Measurements from ENCODE around the gene TIMM9.
"Not testable (repeated sequence)": the region's sequence is repeated elsewhere in the genome, so short reads cannot be mapped to it uniquely, and the experiment has no call there.

The TIMM9 gene

GRCh38 chr14:58427281-58428117, at the start of gene TIMM9, which contains the start of gene KIAA0586:
TIMM9 (minus strand) TSS chr14:58427531; CDS start chr14:58411945, 15,586 bp downstream.
KIAA0586 (plus strand) TSS chr14:58427719; CDS start chr14:58428265, 546 bp downstream.
- DNase-seq (ENCODE audit: low read depth, low spot score): peak; percentile 97

GRCh38 chr14:58476320-58476719, 49.0 kb upstream of the TIMM9 start:
- DNase-seq (ENCODE audit: low read depth, low spot score): no peak

- DNase-seq (ENCODE audit: low read depth, low spot score): no peak
Observed at GRCh38 chr14:58469309-58469708, 42.0 kb upstream of the TIMM9 start.

- DNase-seq (ENCODE audit: low read depth, low spot score): no peak
Observed at GRCh38 chr14:58467575-58467974, 40.2 kb upstream of the TIMM9 start.

GRCh38 chr14:58466459-58466858, 39.1 kb upstream of the TIMM9 start:
- no peak for DNase-seq (ENCODE audit: low read depth, low spot score)

- DNase-seq (ENCODE audit: low read depth, low spot score): no peak
Observed at GRCh38 chr14:58465421-58465820, 38.1 kb upstream of the TIMM9 start.

GRCh38 chr14:58464652-58465051, 37.3 kb upstream of the TIMM9 start:
- DNase-seq (ENCODE audit: low read depth, low spot score): no peak

GRCh38 chr14:58463147-58463546, 35.8 kb upstream of the TIMM9 start:
- DNase-seq (ENCODE audit: low read depth, low spot score): no peak

GRCh38 chr14:58460772-58461171, 33.4 kb upstream of the TIMM9 start:
- DNase-seq (ENCODE audit: low read depth, low spot score): no peak

- DNase-seq (ENCODE audit: low read depth, low spot score): no peak
Observed at GRCh38 chr14:58455593-58456265, 28.4 kb upstream of the TIMM9 start.

- no peak for DNase-seq (ENCODE audit: low read depth, low spot score)
Observed at GRCh38 chr14:58444627-58445026, 17.3 kb upstream of the TIMM9 start.

- DNase-seq (ENCODE audit: low read depth, low spot score): no peak
Observed at GRCh38 chr14:58439476-58439875, 12.1 kb upstream of the TIMM9 start.

GRCh38 chr14:58430156-58430555, 2.8 kb upstream of the TIMM9 start:
- DNase-seq (ENCODE audit: low read depth, low spot score): no peak

- DNase-seq (ENCODE audit: low read depth, low spot score): peak; percentile 33
Observed at GRCh38 chr14:58428118-58428683, 870 bp upstream of the TIMM9 start.

- no peak for DNase-seq (ENCODE audit: low read depth, low spot score)
Observed at GRCh38 chr14:58426670-58427280, 556 bp downstream of the TIMM9 start.

- DNase-seq (ENCODE audit: low read depth, low spot score): not testable (repeated sequence)
Observed at GRCh38 chr14:58416934-58417333, 10.4 kb downstream of the TIMM9 start.

- DNase-seq (ENCODE audit: low read depth, low spot score): no peak
Observed at GRCh38 chr14:58415636-58416547, 11.4 kb downstream of the TIMM9 start.

- no peak for DNase-seq (ENCODE audit: low read depth, low spot score)
Observed at GRCh38 chr14:58414845-58415244, 12.5 kb downstream of the TIMM9 start.

GRCh38 chr14:58408681-58409215, 18.6 kb downstream of the TIMM9 start:
- DNase-seq (ENCODE audit: low read depth, low spot score): no peak

GRCh38 chr14:58401587-58401986, 25.7 kb downstream of the TIMM9 start:
- no peak for DNase-seq (ENCODE audit: low read depth, low spot score)

- DNase-seq (ENCODE audit: low read depth, low spot score): no peak
Observed at GRCh38 chr14:58398895-58399294, 28.4 kb downstream of the TIMM9 start.
